GM12891 (cell line): ENCODE measurements around the gene RAB30.

Experiments
- POLR2A ChIP-seq: IDR thresholded peaks from 2 replicates; pipeline ENCODE4 v1.6.1; 2011; ENCODE audit warnings: low read depth, low read length, control low read depth
- POLR2AphosphoS5 ChIP-seq: IDR thresholded peaks from 2 replicates; pipeline ENCODE4 v1.6.1; 2011; ENCODE audit warnings: low read depth, low read length, control low read depth

GRCh38 chr11:82944198-82944597 is 127.5 kb downstream of the RAB30 start:
- no peak for TF ChIP-seq POLR2A
- TF ChIP-seq POLR2AphosphoS5: no peak
